ENCODE measurements around the gene TCF7L2. TPM values are rescaled to one million over a fixed set of nuclear protein-coding genes. Genes with fewer than 3 reads are reported as not detected.

TCF7L2 gene
- polyA plus RNA-seq, 1 experiment: 11.3 TPM

DNA sequence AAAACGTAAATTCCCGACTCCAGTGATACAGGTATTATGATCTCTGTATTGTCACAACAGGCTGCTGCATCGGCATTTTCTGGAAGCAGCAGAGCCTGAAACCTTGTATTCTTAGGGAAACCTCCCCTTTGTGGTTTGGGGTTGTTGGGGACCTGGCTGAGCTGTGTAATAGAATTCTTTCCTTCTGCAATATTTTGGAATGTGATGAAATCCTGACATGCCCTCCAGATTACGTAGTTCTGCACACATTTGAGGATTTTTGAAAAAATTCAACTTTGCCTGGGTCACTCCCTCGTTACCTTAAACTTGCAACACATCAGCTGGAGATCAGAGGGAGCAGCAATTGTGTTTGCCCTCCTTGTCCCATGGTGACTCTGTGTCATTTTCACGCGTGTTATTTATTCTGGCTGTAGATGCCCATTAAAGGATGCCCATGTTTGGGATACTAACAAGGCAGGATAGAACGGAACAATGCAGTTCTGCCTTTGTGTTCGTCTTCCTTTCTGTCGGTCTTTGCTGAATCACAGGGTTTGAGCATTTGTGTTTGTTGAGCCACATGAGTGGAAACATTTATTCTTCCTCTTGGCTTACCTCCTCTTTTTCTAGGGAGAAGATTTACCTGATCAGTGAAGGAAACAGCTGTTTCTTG, 181.7 kb downstream of the TCF7L2 start:
- no peaks in the 10 kb centered on the region for H3K27me3 ChIP-seq (ENCODE audit: control insufficient read depth, insufficient read depth, low read length)
- DNase-seq (ENCODE audit: low read depth): peak; percentile 76
- CTCF ChIA-PET: interaction anchor here (3.6 kb wide), 1 partner anchor 254 kb away, joined by 16 read pairs; no protein-coding TSS in a partner anchor
- TF ChIP-seq, protein P1, sequence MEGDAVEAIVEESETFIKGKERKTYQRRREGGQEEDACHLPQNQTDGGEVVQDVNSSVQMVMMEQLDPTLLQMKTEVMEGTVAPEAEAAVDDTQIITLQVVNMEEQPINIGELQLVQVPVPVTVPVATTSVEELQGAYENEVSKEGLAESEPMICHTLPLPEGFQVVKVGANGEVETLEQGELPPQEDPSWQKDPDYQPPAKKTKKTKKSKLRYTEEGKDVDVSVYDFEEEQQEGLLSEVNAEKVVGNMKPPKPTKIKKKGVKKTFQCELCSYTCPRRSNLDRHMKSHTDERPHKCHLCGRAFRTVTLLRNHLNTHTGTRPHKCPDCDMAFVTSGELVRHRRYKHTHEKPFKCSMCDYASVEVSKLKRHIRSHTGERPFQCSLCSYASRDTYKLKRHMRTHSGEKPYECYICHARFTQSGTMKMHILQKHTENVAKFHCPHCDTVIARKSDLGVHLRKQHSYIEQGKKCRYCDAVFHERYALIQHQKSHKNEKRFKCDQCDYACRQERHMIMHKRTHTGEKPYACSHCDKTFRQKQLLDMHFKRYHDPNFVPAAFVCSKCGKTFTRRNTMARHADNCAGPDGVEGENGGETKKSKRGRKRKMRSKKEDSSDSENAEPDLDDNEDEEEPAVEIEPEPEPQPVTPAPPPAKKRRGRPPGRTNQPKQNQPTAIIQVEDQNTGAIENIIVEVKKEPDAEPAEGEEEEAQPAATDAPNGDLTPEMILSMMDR (IDR thresholded peaks at IDR 0.05; ENCODE audit: insufficient read depth, low read depth, low read length): no peak
- POLR2A ChIA-PET: no interaction called here
- no peaks in the 10 kb centered on the region for H3K36me3 ChIP-seq (ENCODE audit: control insufficient read depth, insufficient read depth, low read length)
- no peak overlapping the region for H3K4me3 ChIP-seq (ENCODE audit: low read depth, low read length)

GRCh38 chr10:113132591-113133121, 182.6 kb downstream of the TCF7L2 start:
- Histone ChIP-seq H3K36me3 (ENCODE audit: control insufficient read depth, insufficient read depth, low read length) (no peaks in the 10 kb centered on the region), H3K27me3 (ENCODE audit: control insufficient read depth, insufficient read depth, low read length) (no peaks in the 10 kb centered on the region), H3K4me3 (ENCODE audit: low read depth, low read length) (no peak overlapping the region)
- POLR2A ChIA-PET: no interaction called here
- no peak for DNase-seq (ENCODE audit: low read depth)
- CTCF ChIA-PET: interaction anchor here (1.6 to 3.6 kb wide), 2 partner anchors 253 kb away, joined by 7 to 16 read pairs; no protein-coding TSS in a partner anchor
- TF ChIP-seq, protein P1 (IDR thresholded peaks at IDR 0.05; ENCODE audit: insufficient read depth, low read depth, low read length): no peak

DNA sequence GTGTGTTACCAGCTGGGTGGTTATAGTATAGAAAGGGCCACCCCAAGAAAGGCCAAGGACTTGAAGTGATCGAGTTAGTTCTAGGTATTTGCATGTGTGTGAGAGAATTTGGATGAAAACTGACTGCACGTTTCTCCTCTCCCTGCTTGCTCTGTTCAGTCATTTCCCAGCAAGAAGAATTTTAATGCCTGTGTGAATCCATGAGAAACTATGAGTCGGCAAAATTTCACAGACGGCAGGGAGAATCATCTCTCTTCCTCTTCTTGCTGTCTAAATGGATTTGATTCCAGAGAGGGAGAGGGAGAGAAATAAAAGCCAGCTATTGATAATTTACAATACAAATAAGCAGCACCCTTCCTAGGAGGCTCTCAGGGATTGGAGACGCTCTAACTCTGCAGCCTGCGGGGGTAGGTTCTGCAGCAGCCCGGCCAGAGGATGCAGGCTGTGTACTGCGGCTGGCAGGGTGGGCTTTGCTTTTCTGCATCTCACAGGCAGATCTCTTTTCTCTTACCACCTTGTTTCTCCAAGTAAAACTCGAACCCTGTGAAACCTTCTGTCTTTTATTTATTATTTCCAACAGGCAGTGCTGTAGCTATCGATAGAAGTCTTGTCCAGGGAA, 183.6 kb downstream of the TCF7L2 start:
- no peaks in the 10 kb centered on the region for H3K27me3 ChIP-seq (ENCODE audit: control insufficient read depth, insufficient read depth, low read length)
- H3K36me3 ChIP-seq (ENCODE audit: control insufficient read depth, insufficient read depth, low read length): no peaks in the 10 kb centered on the region
- no peak for DNase-seq (ENCODE audit: low read depth)
- no peak overlapping the region for H3K4me3 ChIP-seq (ENCODE audit: low read depth, low read length)
- POLR2A ChIA-PET: interaction anchor here (0.6 kb wide), 1 partner anchor 78 kb away, joined by 4 read pairs; no protein-coding TSS in a partner anchor
- CTCF ChIA-PET: interaction anchor here (0.6 to 1.6 kb wide), 3 partner anchors 9 to 321 kb away, joined by 3 to 7 read pairs (median 3); no protein-coding TSS in a partner anchor
- TF ChIP-seq, protein P1 (IDR thresholded peaks at IDR 0.05; ENCODE audit: insufficient read depth, low read depth, low read length): no peak

GRCh38 chr10:113135025-113135424, 185.0 kb downstream of the TCF7L2 start:
- TF ChIP-seq, protein P1 (IDR thresholded peaks at IDR 0.05; ENCODE audit: insufficient read depth, low read depth, low read length): no peak
- no peak overlapping the region for H3K4me3 ChIP-seq (ENCODE audit: low read depth, low read length)
- H3K36me3 ChIP-seq (ENCODE audit: control insufficient read depth, insufficient read depth, low read length): no peaks in the 10 kb centered on the region
- POLR2A ChIA-PET: no interaction called here
- CTCF ChIA-PET: no interaction called here
- H3K27me3 ChIP-seq (ENCODE audit: control insufficient read depth, insufficient read depth, low read length): no peaks in the 10 kb centered on the region
- DNase-seq (ENCODE audit: low read depth): no peak

GRCh38 chr10:113137941-113138685, 188.1 kb downstream of the TCF7L2 start:
- POLR2A ChIA-PET: no interaction called here
- CTCF ChIA-PET: interaction anchor here (0.8 kb wide), 1 partner anchor 425 kb away, joined by 3 read pairs; no protein-coding TSS in a partner anchor
- no peak for DNase-seq (ENCODE audit: low read depth)
- Histone ChIP-seq H3K36me3 (ENCODE audit: control insufficient read depth, insufficient read depth, low read length) (peaks cover 12% of the 10 kb centered on the region), H3K4me3 (ENCODE audit: low read depth, low read length) (no peak overlapping the region), H3K27me3 (ENCODE audit: control insufficient read depth, insufficient read depth, low read length) (no peaks in the 10 kb centered on the region)
- TF ChIP-seq, protein P1 (IDR thresholded peaks at IDR 0.05; ENCODE audit: insufficient read depth, low read depth, low read length): no peak
